Stomach (tissue), 9 donors: ENCODE measurements around the gene PHLDB3. TPM values are rescaled to one million over a fixed set of nuclear protein-coding genes. Genes with fewer than 3 reads are reported as not detected.
A peak's percentile ranks its signal among the peaks of the same experiment; 100 is the strongest.
"Not testable (repeated sequence)": the region's sequence is repeated elsewhere in the genome, so short reads cannot be mapped to it uniquely, and the experiment has no call there.

Experiments
- DNase-seq, 2 donors: peaks; one replicate each; pipeline versions ENCODE4 v3.0.0 to v3.0.0-alpha.2; 2013 to 2019
- H3K27ac ChIP-seq, 5 donors: fragments of 200-600 bp in 4 of 5; sonication (generic) in 4 of 5; one replicate each; pipeline ENCODE4 v1.5.1; 2013 to 2019; ENCODE audit warnings: mild to moderate bottlenecking in 1 of 5, moderate library complexity in 1 of 5
- H3K27me3 ChIP-seq, 3 donors: fragments of 200-600 bp; sonication (generic); one replicate each; pipeline ENCODE4 v1.5.1; 2017 to 2019; ENCODE audit warnings: mixed run types in 1 of 3
- H3K36me3 ChIP-seq, 4 donors: fragments of 200-600 bp; sonication (generic); 1 replicate in 3 of 4; 2 replicates in 1 of 4; pipeline ENCODE4 v1.5.1; 2016 to 2019
- H3K4me1 ChIP-seq, 4 donors: fragments of 200-600 bp; sonication (generic); one replicate each; pipeline ENCODE4 v1.5.1; 2016 to 2019
- H3K4me3 ChIP-seq, 4 donors: fragments of 200-600 bp; sonication (generic) in 3 of 4; one replicate each; pipeline ENCODE4 v1.5.1; 2016 to 2019; ENCODE audit warnings: mild to moderate bottlenecking in 1 of 4
- H3K9me3 ChIP-seq, 4 donors: fragments of 200-600 bp; sonication (generic); one replicate each; pipeline ENCODE4 v1.5.1; 2016 to 2019
- EP300 ChIP-seq: sonication (generic); formaldehyde crosslinking; IDR thresholded peaks from one replicate; pipeline ENCODE4 v1.6.1; 2017; ENCODE audit warnings: antibody characterized with exemption
- POLR2A ChIP-seq, 4 donors: fragments of 450-650 bp; IDR thresholded peaks; one replicate each; pipeline ENCODE4 v1.6.1; 2016; ENCODE audit warnings: antibody characterized with exemption in 4 of 4, control low read depth in 2 of 4, mild to moderate bottlenecking in 1 of 4, moderate library complexity in 1 of 4
- POLR2AphosphoS5 ChIP-seq, 3 donors: sonication (generic); formaldehyde crosslinking; IDR thresholded peaks; one replicate each; pipeline ENCODE4 v1.6.1; 2016; ENCODE audit warnings: antibody characterized with exemption in 3 of 3
- WGBS, 5 donors: extraction: QIAGEN DNeasy Blood & Tissue Kit in 3 of 5; methylation state at CpG; one replicate each; pipeline versions ENCODE4 v1.1.5 to v1.1.7; 2013 to 2018; 5-methylcytosine and 5-hydroxymethylcytosine counted together
- intact Hi-C: fragments of 100-400 bp; cut with DNase I; formaldehyde crosslinking; loops from one replicate; pipeline ENCODE4 v1.15.1; 2023; ENCODE audit warnings: low total_unique reads
- polyA plus RNA-seq, 3 donors: library from polyadenylated mRNA; stranded (reverse); fragments of 200-250 nt; gene quantifications; one replicate each; pipeline ENCODE4 v1.2.3, GENCODE V29; 2013
- total RNA-seq, 5 donors: library from RNA; depleted of rRNA; stranded (reverse); fragments of >200 nt; gene quantifications; one replicate each; pipeline versions ENCODE4 v1.1.0 to v1.2.3, GENCODE V29; 2014 to 2016
- TF ChIP-seq, protein P1 (sequence below), 7 experiments: fragments of 450-650 bp in 4 of 7; fragments of 200-600 bp in 3 of 7; sonication (generic) in 3 of 7; IDR thresholded peaks; one replicate each; pipeline ENCODE4 v1.5.1; 2016 to 2019; ENCODE audit warnings: antibody characterized with exemption in 7 of 7, control low read depth in 2 of 7, mild to moderate bottlenecking in 1 of 7
- donor health status: healthy with polysubstance abuse.
- donor health status: Bipolar disorder and iron deficiency.
- donor health status: healthy.

The PHLDB3 gene
- total and polyA plus RNA-seq, 8 donors, result 2.0 to 55.3 (median 9.5) TPM; not detected in 1

DNA sequence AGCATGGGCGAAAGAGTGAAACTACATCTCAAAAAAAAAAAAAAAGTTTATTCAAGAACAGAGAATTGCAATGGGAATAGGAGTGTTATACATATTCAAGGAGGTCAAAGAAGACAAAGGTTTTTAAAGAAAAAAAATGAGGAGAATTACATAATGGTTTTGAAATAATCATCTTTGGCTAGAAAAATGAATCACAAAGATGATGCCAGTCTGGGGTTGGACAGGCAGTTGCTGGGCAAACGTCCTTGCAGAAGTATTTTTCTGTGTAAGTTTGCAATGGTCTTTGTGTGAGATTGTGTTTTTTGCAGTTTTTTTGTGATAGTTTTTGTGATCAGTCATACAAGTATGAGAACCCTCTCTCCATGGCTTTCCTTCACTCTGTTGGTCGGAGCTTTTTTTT, 62.8 kb downstream of the PHLDB3 start:
- Histone ChIP-seq H3K9me3 (no peaks in the 10 kb centered on the region), H3K27ac (no peak overlapping the region), H3K27me3 (no peaks in the 10 kb centered on the region), H3K4me3 (no peak overlapping the region), H3K4me1 (peaks cover 7 to 16% (median 11%) of the 10 kb centered on the region in 4 donors), H3K36me3 (no peaks in the 10 kb centered on the region)
- 46 to 74% (median 71%) methylated on average over 3 of the region's 3 CpGs for WGBS, 5 donors
- no peak for DNase-seq
- TF ChIP-seq, protein P1, sequence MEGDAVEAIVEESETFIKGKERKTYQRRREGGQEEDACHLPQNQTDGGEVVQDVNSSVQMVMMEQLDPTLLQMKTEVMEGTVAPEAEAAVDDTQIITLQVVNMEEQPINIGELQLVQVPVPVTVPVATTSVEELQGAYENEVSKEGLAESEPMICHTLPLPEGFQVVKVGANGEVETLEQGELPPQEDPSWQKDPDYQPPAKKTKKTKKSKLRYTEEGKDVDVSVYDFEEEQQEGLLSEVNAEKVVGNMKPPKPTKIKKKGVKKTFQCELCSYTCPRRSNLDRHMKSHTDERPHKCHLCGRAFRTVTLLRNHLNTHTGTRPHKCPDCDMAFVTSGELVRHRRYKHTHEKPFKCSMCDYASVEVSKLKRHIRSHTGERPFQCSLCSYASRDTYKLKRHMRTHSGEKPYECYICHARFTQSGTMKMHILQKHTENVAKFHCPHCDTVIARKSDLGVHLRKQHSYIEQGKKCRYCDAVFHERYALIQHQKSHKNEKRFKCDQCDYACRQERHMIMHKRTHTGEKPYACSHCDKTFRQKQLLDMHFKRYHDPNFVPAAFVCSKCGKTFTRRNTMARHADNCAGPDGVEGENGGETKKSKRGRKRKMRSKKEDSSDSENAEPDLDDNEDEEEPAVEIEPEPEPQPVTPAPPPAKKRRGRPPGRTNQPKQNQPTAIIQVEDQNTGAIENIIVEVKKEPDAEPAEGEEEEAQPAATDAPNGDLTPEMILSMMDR (IDR thresholded peaks at IDR 0.05), result no peak
- TF ChIP-seq EP300 (no peak), POLR2AphosphoS5 (IDR thresholded peaks at IDR 0.05) (no peak), POLR2A (IDR thresholded peaks at IDR 0.05) (no peak)
- intact Hi-C loops, result no loop called here

DNA sequence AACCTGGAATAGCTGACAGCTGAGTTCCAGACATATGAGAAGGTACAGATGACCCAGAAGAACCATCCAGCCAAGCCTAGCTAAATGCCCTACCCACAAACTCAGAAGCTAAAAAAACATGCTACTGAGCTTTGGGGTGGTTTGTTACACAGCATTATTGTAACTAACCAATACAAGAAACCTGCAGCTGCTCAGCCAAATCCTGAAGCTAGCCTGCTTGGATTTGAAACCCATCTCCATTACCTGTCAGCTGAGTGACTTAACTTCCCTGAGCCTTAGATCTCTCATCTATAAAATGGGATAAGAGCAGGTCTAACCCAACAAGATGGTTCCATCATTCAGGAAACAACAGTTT, 64.9 kb downstream of the PHLDB3 start:
- TF ChIP-seq POLR2A (IDR thresholded peaks at IDR 0.05) (no peak), POLR2AphosphoS5 (IDR thresholded peaks at IDR 0.05) (no peak), EP300 (no peak)
- TF ChIP-seq, protein P1 (IDR thresholded peaks at IDR 0.05), result no peak
- no peaks in the 10 kb centered on the region for H3K36me3 ChIP-seq
- no peak for DNase-seq
- intact Hi-C loops, result no loop called here
- no peaks in the 10 kb centered on the region for H3K9me3 ChIP-seq
- H3K27me3 ChIP-seq, result no peaks in the 10 kb centered on the region
- no peak overlapping the region for H3K27ac ChIP-seq
- peaks cover 7 to 16% (median 11%) of the 10 kb centered on the region in 4 donors for H3K4me1 ChIP-seq
- no peak overlapping the region for H3K4me3 ChIP-seq

DNA sequence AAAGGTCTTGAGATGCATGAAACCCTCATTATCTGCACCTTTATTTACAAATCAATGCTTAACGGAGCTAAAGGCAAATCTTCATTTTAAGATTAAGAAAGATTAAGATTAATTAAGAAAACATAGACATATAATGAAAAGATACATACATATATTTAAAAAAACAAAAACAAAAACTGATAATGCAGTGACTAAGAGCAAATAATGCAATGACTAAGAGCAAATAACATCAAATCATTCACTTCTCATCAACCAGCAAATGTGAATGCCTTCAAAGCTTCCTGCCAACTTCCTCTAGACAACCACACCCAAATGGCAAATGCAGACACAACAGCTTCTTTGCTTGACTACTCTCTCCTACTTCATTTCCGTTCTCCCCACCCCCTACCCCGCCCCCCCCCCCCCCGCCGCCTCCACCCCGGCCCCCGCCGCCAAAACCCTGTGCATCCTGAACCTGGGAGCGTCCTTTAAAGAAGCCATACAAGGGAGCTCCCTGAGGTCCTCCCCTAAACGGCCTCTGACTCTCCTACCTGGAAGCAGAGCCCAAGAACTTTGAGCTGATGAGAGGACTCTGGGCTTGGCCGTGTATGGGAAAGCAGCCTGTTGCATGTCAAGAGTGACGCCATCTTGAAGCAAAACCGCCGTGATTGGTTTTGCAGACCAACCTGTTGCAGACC, 65.4 kb downstream of the PHLDB3 start:
- peak overlapping the region in 2 of 5 donors; percentile 18 to 22 for H3K27ac ChIP-seq
- TF ChIP-seq POLR2A (IDR thresholded peaks at IDR 0.05) (no peak), POLR2AphosphoS5 (IDR thresholded peaks at IDR 0.05) (no peak), EP300 (no peak)
- TF ChIP-seq, protein P1 (IDR thresholded peaks at IDR 0.05), result no peak
- 29 to 50% (median 35%) methylated on average over 12 to 14 of the region's 14 CpGs for WGBS, 5 donors
- H3K9me3 ChIP-seq, result no peaks in the 10 kb centered on the region
- intact Hi-C loops, result no loop called here
- H3K4me1 ChIP-seq, result peaks cover 7 to 16% (median 11%) of the 10 kb centered on the region in 4 donors
- no peaks in the 10 kb centered on the region for H3K27me3 ChIP-seq
- peak in 1 of 2 donors; percentile 74 for DNase-seq
- H3K36me3 ChIP-seq, result no peaks in the 10 kb centered on the region
- H3K4me3 ChIP-seq, result no peak overlapping the region

DNA sequence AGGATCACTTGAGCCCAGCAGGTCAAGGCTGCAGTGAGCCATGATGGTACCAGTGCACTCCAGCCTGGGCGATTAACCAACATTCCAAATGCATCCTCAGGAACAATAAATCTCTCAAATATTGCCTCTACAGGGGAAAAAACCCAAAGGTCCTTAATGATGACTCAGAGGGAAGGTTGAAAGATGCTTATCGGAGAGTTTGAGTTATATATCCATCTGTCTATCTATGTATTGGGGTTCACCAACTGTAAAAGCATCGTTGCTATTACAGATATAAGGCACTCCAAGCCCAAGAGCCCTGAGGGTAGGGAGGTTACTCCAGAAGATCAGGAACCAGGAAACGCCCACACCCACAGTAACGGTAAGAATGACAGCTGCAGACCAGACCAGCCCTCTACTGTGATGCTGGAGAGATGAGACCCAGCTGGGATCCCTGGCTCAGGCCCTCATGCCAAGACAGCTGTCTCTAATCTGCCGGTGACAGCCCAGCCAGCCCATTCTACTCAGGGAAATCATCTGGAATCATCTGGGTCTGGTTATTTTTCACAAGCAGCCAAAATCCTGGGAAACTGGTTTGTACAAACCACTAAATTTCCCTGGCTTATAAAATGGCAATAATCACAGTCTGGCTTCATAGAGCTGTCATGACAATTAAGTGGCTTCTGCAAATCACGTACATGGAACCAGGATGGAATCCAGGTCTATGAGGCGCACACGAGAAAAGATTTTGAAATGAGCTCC, 66.1 kb downstream of the PHLDB3 start:
- H3K27ac ChIP-seq, result peak overlapping the region in 2 of 5 donors; percentile 18 to 22
- DNase-seq, result peak; percentile 28 to 80
- no peak for TF ChIP-seq EP300
- peak in 1 of 3 donors; percentile 27 for TF ChIP-seq POLR2AphosphoS5 (IDR thresholded peaks at IDR 0.05)
- H3K9me3 ChIP-seq, result no peaks in the 10 kb centered on the region
- intact Hi-C loops, result no loop called here
- WGBS, 5 donors, result 47 to 55% (median 53%) methylated on average over 9 of the region's 9 CpGs
- no peak overlapping the region for H3K4me3 ChIP-seq
- H3K36me3 ChIP-seq, result no peaks in the 10 kb centered on the region
- peaks cover 7 to 16% (median 11%) of the 10 kb centered on the region in 4 donors for H3K4me1 ChIP-seq
- no peaks in the 10 kb centered on the region for H3K27me3 ChIP-seq

DNA sequence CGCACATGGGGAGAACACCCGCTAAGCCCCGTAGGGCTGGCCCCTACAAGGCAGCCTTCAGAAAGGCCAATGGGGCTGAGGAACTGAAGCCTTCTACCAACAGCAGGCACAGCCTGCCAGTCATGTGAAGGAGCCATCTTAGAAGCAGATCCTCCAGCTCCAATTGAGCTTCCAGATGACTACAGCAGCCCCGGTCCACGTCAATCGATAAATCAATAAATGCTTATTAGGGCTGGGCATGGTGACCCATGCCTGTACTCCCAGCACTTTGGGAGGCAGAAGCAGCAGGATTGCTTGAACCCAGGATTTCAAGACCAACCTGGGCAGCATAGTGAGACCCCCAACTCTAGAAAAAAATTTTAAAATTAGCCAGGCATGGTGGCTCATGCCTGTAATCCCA, 66.8 kb downstream of the PHLDB3 start:
- peaks cover 7 to 16% (median 11%) of the 10 kb centered on the region in 4 donors for H3K4me1 ChIP-seq
- TF ChIP-seq EP300 (no peak), POLR2A (IDR thresholded peaks at IDR 0.05) (no peak), POLR2AphosphoS5 (IDR thresholded peaks at IDR 0.05) (no peak)
- TF ChIP-seq, protein P1 (IDR thresholded peaks at IDR 0.05), result no peak
- WGBS, 5 donors, result 87 to 98% (median 94%) methylated on average over 6 of the region's 6 CpGs
- no peaks in the 10 kb centered on the region for H3K36me3 ChIP-seq
- no peaks in the 10 kb centered on the region for H3K27me3 ChIP-seq
- H3K4me3 ChIP-seq, result no peak overlapping the region
- intact Hi-C loops, result no loop called here
- H3K9me3 ChIP-seq, result no peaks in the 10 kb centered on the region
- no peak for DNase-seq
- no peak overlapping the region for H3K27ac ChIP-seq

DNA sequence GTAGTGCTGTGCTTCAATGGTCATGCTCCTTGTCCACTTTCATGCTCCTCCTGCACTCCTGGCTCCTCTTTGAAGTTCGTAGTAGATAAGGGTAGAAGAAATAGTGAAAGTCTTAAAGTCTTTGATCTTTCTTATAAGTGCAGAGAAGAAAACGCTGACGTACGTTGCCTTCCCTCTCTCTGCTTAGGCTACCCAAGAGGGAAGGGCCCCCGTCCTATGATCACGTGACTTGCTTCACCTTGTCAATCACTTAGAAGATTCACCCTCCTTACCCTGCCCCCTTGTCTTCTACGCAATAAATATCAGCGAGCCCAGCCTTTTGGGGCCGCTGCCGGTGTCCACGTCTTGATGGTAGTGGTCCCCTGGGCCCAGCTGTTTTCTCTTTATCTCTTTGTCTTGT, 67.3 kb downstream of the PHLDB3 start:
- WGBS, 5 donors, result 86 to 92% (median 91%) methylated on average over 11 of the region's 11 CpGs
- H3K27ac ChIP-seq, H3K4me3 ChIP-seq, DNase-seq, H3K36me3 ChIP-seq, intact Hi-C loops, H3K9me3 ChIP-seq, H3K27me3 ChIP-seq: not testable (repeated sequence)
- peaks cover 7 to 16% (median 11%) of the 10 kb centered on the region in 4 donors for H3K4me1 ChIP-seq
